ENCODE results near the gene PADI4.

The PADI4 gene

GRCh38 chr1:17307946-17308345, at the start of gene PADI4:
Gene PADI4 (plus strand): TSS chr1:17308197. CDS start chr1:17308223, 26 bp downstream.
- no peak for DNase-seq

GRCh38 chr1:17258758-17259130, 49.3 kb upstream of the PADI4 start:
- no peak for DNase-seq

GRCh38 chr1:17259233-17259873, 48.6 kb upstream of the PADI4 start:
- no peak for DNase-seq

GRCh38 chr1:17260264-17260663, 47.7 kb upstream of the PADI4 start:
- no peak for DNase-seq

- no peak for DNase-seq
Observed at GRCh38 chr1:17260738-17261137, 47.3 kb upstream of the PADI4 start.

GRCh38 chr1:17263936-17264335, 44.1 kb upstream of the PADI4 start:
- no peak for DNase-seq

- no peak for DNase-seq
Observed at GRCh38 chr1:17264470-17264869, 43.5 kb upstream of the PADI4 start.

GRCh38 chr1:17265162-17265561, 42.8 kb upstream of the PADI4 start:
- DNase-seq, result no peak

- no peak for DNase-seq
Observed at GRCh38 chr1:17265950-17266349, 42.0 kb upstream of the PADI4 start.

- no peak for DNase-seq
Observed at GRCh38 chr1:17270891-17271765, 36.9 kb upstream of the PADI4 start.

- DNase-seq, result no peak
Observed at GRCh38 chr1:17272066-17272465, 35.9 kb upstream of the PADI4 start.

- DNase-seq, result no peak
Observed at GRCh38 chr1:17272646-17273045, 35.4 kb upstream of the PADI4 start.

GRCh38 chr1:17273096-17273495, 34.9 kb upstream of the PADI4 start:
- DNase-seq, result no peak

- DNase-seq, result no peak
Observed at GRCh38 chr1:17274186-17275170, 33.5 kb upstream of the PADI4 start.

GRCh38 chr1:17276568-17276967, 31.4 kb upstream of the PADI4 start:
- no peak for DNase-seq

GRCh38 chr1:17277511-17278159, 30.4 kb upstream of the PADI4 start:
- DNase-seq, result no peak

GRCh38 chr1:17278996-17279830, 28.8 kb upstream of the PADI4 start:
- no peak for DNase-seq

GRCh38 chr1:17280436-17280835, 27.6 kb upstream of the PADI4 start:
- no peak for DNase-seq

GRCh38 chr1:17280894-17281293, 27.1 kb upstream of the PADI4 start:
- DNase-seq, result no peak

GRCh38 chr1:17281775-17282181, 26.2 kb upstream of the PADI4 start:
- peak; percentile 2 for DNase-seq

- DNase-seq, result no peak
Observed at GRCh38 chr1:17282836-17283235, 25.2 kb upstream of the PADI4 start.

GRCh38 chr1:17286646-17287045, 21.4 kb upstream of the PADI4 start:
- DNase-seq, result no peak

All from midbrain (tissue), 1 donor.